Activated CD8-positive, alpha-beta memory T cell treated with anti-CD3 and anti-CD28 coated beads, Interleukin-2, amount 50 U/mL, for 24 hours (primary cell): ENCODE data around the gene STC2.

Experiments used
- DNase-seq: peaks from one replicate; pipeline ENCODE4 v3.0.0-alpha.2; 2020; ENCODE audit errors: extremely low read depth

STC2 gene

DNA sequence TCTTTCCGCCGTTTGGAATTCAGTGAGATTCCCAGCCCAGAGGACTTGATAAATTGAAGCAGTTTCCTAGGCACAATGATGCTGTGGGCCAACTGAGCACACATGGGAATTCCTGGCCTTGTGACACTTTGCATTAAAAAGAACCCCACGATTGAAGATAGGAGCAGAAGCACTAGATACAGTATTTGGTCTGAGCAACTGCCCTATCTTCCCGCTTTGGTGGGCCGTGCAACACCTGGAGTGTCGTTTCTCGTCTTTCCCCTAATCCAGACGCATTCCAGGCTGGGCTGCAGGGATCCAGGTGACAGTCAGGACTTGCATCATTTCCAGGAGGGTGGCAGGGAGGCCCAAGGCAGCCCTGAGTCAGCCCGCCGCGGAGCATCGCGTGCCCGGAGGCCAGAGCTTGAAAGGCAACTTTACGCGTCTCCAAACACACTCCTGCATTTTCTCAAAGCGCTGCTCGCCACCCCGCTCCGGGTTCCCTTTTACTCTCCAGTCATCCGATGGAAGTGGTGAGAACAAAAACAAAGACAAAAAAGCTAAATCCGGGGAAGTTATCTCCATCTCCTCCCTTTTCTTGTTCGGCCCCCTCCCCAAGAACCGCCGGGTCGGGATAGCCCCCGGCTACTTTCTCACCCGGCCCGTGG is 753 bp upstream of the STC2 start:
- no peak for DNase-seq

DNA sequence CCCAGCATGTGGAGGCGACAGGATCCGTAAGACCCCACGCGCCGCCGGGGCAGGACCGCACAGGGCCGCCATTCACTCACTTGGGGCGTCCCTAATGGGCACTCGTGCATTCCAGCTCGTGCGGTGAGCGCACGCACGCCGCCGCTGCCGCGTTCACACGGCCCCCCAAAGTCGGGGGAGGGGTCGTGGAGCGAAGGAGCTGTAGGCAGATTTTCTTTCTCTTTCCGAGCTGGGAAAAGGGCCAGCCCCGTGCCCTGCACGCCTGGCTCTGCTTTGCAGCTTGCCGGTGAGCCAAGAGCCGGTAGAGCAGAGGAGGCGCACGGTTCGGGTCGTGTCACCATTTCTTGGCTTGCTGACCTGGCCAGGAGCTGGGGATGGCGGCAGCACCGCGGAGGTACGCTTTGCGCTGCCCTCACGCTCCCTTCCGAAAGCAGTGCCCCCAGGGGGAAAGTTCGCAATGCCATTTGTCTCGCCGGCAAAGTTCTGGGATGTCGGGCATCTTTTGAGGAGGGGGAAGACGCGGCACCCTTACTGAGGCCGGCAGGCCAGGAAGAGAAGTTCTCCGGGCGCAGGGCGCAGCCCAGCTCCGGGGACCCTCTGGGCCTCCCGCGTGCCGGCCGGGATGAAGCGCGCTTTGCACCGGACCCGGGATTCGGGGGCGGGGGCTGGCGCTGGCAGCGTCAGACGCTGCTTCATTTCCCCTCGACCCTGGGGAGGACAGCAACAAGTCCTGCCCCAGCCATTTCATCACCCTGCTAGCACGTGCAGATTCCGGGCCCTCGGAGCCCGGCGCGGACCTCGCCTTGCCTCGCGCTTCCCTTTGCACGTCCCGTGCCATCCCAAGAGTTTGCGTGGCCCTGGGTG is 898 bp downstream of the STC2 start:
- DNase-seq = no peak

- DNase-seq = no peak
These were observed 1.7 kb downstream of the STC2 start for GRCh38 chr5:173326501-173326960.

DNA sequence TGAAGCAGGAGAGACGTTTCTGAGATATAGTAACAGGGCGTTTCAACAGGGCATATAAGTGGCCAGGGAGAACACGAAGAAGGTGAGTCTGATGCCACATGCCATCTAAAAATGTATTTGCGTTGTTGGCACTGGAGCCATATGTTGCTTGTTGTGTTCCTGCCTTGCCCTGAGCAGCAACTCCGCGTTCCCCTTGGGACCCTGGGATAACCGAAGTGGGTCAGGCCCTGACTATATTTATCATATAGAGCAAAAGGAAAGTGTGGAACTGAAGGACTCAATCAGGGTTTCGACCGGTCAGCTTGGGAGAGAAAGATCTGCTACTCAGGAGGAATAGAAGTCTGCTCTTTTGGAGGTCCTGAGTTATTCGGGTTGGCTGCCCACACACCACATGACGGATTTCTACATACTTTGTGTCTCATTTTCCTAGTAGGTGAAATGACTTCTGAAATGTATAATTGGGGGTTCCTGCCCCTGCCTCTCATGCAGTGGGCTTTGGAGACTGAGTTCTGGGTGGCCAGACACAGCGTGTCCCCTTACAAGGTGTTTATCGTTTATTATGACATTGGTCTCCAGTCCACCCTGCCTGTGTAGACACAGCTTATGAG is 3.0 kb downstream of the STC2 start:
- no peak for DNase-seq

- no peak for DNase-seq
These were observed 3.9 kb downstream of the STC2 start for GRCh38 chr5:173324115-173325001.

DNA sequence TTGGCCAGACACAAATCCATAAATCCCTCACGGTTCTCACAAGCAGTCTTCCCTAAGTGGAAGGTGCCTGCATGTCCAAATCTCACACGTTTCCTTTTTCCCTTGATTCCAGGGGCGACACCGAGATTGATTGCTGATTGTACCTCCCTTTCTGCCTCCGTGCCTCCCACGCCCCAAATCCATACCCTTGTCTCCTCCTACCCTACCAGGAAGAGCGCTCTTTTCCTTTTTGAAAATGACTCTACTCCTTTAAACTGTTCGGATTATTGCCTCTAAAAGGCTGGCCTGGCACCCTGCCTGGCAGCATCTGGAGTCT is 4.5 kb downstream of the STC2 start:
- no peak for DNase-seq

DNA sequence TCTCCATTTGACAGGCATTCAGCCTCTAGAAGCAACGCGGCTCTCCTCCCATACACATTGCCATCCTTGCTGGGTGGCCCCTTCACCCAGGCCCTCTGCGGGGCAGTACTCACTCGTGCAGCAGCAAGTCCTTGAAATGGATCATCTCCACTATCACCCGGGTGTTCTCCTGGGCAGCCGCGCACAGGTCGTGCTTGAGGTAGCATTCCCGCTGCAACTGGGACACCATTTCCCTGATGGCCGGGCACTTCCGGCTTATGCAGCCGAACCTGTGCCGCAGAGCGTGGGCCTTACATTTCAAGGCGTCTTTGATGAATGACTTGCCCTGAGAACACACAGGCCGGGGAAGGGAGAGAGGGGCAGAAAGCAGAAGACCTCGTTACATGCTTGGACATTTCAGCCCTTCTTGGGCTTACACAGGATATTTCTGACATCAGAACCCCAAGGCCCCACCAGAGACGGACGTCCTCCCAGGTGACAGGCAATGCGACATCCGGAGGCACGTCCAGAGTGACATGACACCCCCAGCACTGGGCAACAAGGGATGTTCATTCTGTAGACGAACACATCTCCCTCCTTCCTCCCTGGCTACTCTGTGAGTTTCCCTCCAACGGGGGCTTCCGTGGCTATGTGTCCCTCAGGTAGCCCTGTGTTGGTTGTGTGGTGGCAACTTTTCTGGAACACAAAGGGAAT is 5.0 kb downstream of the STC2 start:
- no peak for DNase-seq

DNA sequence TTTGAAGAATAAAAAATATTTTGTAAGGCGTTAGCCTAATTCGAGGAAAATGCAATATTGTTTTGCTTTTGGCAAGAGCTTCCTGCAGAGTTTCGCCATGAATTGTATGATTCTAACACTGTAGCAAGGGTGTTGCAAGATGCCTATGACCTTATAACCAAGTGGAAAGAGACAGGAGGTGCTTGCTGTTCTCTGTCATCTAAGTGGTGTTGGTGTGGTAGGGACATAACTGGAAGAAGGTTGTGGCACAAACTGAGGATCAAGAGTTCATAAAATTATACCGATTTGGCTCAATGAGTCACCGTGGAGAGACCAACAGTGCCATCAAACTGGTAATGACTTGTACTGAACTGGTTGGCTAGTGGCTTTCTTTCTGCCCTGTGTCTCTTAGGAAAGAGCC is 6.3 kb downstream of the STC2 start:
- no peak for DNase-seq

- DNase-seq = no peak
These were observed 8.0 kb downstream of the STC2 start for GRCh38 chr5:173320259-173320658.

GRCh38 chr5:173319646-173320045 is 8.6 kb downstream of the STC2 start:
- no peak for DNase-seq

- no peak for DNase-seq
These were observed 9.2 kb downstream of the STC2 start for GRCh38 chr5:173318881-173319620.

GRCh38 chr5:173318330-173318729 is 9.9 kb downstream of the STC2 start:
- DNase-seq = no peak

- no peak for DNase-seq
These were observed 10.4 kb downstream of the STC2 start for GRCh38 chr5:173317852-173318251.

- no peak for DNase-seq
These were observed 11.0 kb downstream of the STC2 start for GRCh38 chr5:173317091-173317730.

DNA sequence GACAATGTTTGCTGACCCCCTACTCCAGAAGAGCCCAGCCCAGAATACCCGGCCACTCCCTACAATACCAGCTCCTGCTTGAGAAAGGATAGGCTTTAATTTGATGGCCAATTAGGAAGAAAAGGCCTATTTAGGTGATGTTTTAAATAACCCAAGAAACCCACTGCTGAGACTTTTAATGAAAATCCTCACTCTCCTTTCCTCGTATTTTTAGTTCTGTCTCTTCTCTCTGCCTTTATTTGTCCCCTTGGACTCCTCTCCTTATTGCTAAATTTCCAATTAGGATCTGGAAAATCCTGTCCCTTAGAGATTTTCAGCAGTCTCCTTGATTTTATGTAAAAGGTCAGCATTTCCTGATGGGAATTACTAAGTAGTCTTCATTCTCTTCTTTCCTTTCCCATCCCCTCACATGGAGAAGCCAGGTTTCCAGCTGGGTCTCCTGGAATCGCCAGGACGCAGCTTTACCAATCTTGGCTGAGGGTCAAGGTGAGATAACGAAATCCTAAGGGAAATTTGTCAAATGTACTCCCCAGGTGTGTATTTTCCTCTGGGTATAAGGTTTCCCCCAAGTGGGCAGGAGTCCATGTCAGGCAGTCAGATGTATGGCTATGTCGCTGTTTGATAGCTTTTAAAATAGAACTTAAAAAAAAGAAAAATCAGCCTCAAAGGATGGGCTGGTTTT is 11.7 kb downstream of the STC2 start:
- DNase-seq = no peak

- no peak for DNase-seq
These were observed 12.5 kb downstream of the STC2 start for GRCh38 chr5:173315495-173316338.

- no peak for DNase-seq
These were observed 13.9 kb downstream of the STC2 start for GRCh38 chr5:173314166-173314952.

DNA sequence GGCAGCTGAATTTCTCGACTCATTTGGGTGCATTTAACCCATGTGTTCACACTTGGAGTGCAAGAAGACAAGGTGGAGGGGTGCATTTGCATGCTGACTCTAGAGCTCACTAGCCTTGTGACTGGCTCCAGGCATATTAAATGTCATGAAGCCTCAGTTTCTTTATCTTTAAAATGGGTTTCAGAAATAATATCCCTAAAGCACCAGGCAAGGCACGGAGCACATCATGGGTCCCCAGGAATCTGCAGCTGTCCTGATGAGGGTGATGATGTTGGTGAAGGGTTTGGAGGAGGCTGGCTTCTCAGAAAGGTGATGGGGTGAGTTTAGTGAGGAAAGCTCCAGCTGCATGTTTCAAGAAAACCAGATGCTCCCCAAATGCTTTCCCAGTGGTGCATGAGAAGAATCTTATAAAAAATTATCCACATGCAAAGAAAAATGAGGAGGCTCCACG is 14.8 kb downstream of the STC2 start:
- no peak for DNase-seq
